Kidney (tissue), 14 donors: ENCODE measurements around the gene ENPP1. TPM values are rescaled to one million over a fixed set of nuclear protein-coding genes. Genes with fewer than 3 reads are reported as not detected.
"Not testable (repeated sequence)": the region's sequence is repeated elsewhere in the genome, so short reads cannot be mapped to it uniquely, and the experiment has no call there.

Experiments used
- DNase-seq, 5 donors: peaks; one replicate each; pipeline ENCODE4 v3.0.0-alpha.2; 2013 to 2020
- FAIRE-seq: peaks from 2 replicates; lab custom pipeline; 2012; peaks lifted over from hg19 to GRCh38; lab: Jason Lieb, UNC
- H3K27ac ChIP-seq, 2 donors: one replicate each; pipeline ENCODE4 v1.7.0; 2013; ENCODE audit warnings: low read depth in 2 of 2, low read length in 2 of 2, inconsistent platforms in 1 of 2
- H3K27me3 ChIP-seq: one replicate; pipeline ENCODE4 v1.7.1; 2013; ENCODE audit warnings: low read length, inconsistent platforms; ENCODE audit not compliant: control insufficient read depth, insufficient read depth
- H3K36me3 ChIP-seq, 3 donors: one replicate each; pipeline versions ENCODE4 v1.7.0 to v1.7.1; 2013; ENCODE audit warnings: low read length in 3 of 3, control low read depth in 1 of 3, inconsistent platforms in 1 of 3; ENCODE audit not compliant: insufficient read depth in 3 of 3, control insufficient read depth in 2 of 3
- H3K4me1 ChIP-seq, 3 donors: one replicate each; pipeline versions ENCODE4 v1.7.0 to v1.7.1; 2013; ENCODE audit warnings: low read length in 3 of 3, inconsistent platforms in 1 of 3, low read depth in 1 of 3; ENCODE audit not compliant: control insufficient read depth in 2 of 3, insufficient read depth in 2 of 3
- H3K4me3 ChIP-seq, 3 donors: one replicate each; pipeline versions ENCODE4 v1.7.0 to v1.8.1; 2013; ENCODE audit warnings: low read length in 3 of 3, control low read depth in 1 of 3, inconsistent platforms in 1 of 3
- H3K9ac ChIP-seq, 3 donors: one replicate each; pipeline versions ENCODE4 v1.7.0 to v1.7.1; 2013; ENCODE audit warnings: low read length in 3 of 3, control low read depth in 1 of 3, inconsistent platforms in 1 of 3
- H3K9me3 ChIP-seq, 3 donors: one replicate each; pipeline versions ENCODE4 v1.7.0 to v1.7.1; 2013; ENCODE audit warnings: low read length in 3 of 3, control low read depth in 1 of 3, inconsistent platforms in 1 of 3; ENCODE audit not compliant: control insufficient read depth in 2 of 3, insufficient read depth in 1 of 3
- CTCF ChIP-seq: IDR thresholded peaks from 3 replicates; pipeline ENCODE4 v1.5.1; 2012; ENCODE audit warnings: mild to moderate bottlenecking, moderate library complexity, borderline replicate concordance; ENCODE audit not compliant: insufficient read depth; ENCODE audit errors: extremely low read depth
- intact Hi-C: fragments of 100-400 bp; cut with DNase I; formaldehyde crosslinking; loops from one replicate; pipeline ENCODE4 v1.11.1; 2022
- polyA plus RNA-seq: library from polyadenylated mRNA; stranded (reverse); fragments of 350-450 nt; fragmentation: Illumina TruSeq; extraction: RNeasy Lipid Tissue Mini Kit (QIAGEN cat#74804); gene quantifications from one replicate; pipeline ENCODE4 v1.2.3, GENCODE V29; 2014; ENCODE audit warnings: low read depth, low replicate concordance; ENCODE audit not compliant: insufficient read depth
- total RNA-seq: library from RNA; stranded (reverse); fragmentation: NEBNext Ultra II Directional; extraction: Animal tissue kit (Norgen Biotek cat#: 25700); gene quantifications from one replicate; pipeline ENCODE4 v1.2.1, GENCODE V29; 2021
- donor health status: control.
- donor health status: control.
- donor health status: control.
- donor health status: control.
- donor health status: control.
- donor health status: DM: yes; HTN: yes; CAD: no.
- donor health status: Normal renal cell carcinoma (clear cell type).

The ENPP1 gene
- total and polyA plus RNA-seq, 2 donors from 2014 or later: 3.7 to 6.5 TPM

GRCh38 chr6:131858765-131859415 lies 51.1 kb downstream of the ENPP1 start:
- DNase-seq (no peak), FAIRE-seq (no peak)
- Histone ChIP-seq H3K9me3 (no peaks in the 10 kb centered on the region), H3K4me3 (no peak overlapping the region), H3K9ac (no peak overlapping the region), H3K27me3 (no peaks in the 10 kb centered on the region), H3K4me1 (no peaks in the 10 kb centered on the region), H3K36me3 (no peaks in the 10 kb centered on the region), H3K27ac (no peak overlapping the region)
- intact Hi-C loops: no loop called here
- no peak for TF ChIP-seq CTCF

- H3K27ac ChIP-seq, H3K9ac ChIP-seq, H3K4me3 ChIP-seq, DNase-seq, H3K4me1 ChIP-seq, FAIRE-seq, H3K27me3 ChIP-seq, H3K9me3 ChIP-seq, intact Hi-C loops, H3K36me3 ChIP-seq: not testable (repeated sequence)
Measured at GRCh38 chr6:131859658-131860057, 51.8 kb downstream of the ENPP1 start.

- DNase-seq: no peak
- Histone ChIP-seq H3K4me1 (no peaks in the 10 kb centered on the region), H3K36me3 (peaks cover 0 to 4% (median 0%) of the 10 kb centered on the region in 3 donors), H3K27ac (no peak overlapping the region), H3K9me3 (no peaks in the 10 kb centered on the region), H3K27me3 (no peaks in the 10 kb centered on the region), H3K4me3 (no peak overlapping the region), H3K9ac (no peak overlapping the region)
- no peak for FAIRE-seq
- intact Hi-C loops: no loop called here
- TF ChIP-seq CTCF: no peak
Measured at GRCh38 chr6:131861381-131861780, 53.6 kb downstream of the ENPP1 start.

GRCh38 chr6:131862476-131862875 lies 54.7 kb downstream of the ENPP1 start:
- Histone ChIP-seq H3K27me3 (no peaks in the 10 kb centered on the region), H3K27ac (no peak overlapping the region), H3K9ac (no peak overlapping the region), H3K4me1 (no peaks in the 10 kb centered on the region), H3K4me3 (no peak overlapping the region), H3K9me3 (no peaks in the 10 kb centered on the region), H3K36me3 (peaks cover 0 to 4% (median 0%) of the 10 kb centered on the region in 3 donors)
- TF ChIP-seq CTCF: no peak
- DNase-seq: no peak
- intact Hi-C loops: no loop called here
- FAIRE-seq: no peak
